Stimulated activated CD4-positive, alpha-beta T cell treated with anti-CD3 and anti-CD28 coated beads, Interleukin-12 subunit alpha, Interleukin-12 subunit beta, amount 100 ng/mL, for 24 hours (primary cell): Measurements from ENCODE around the gene GRIA4.

Experiments
- DNase-seq, 2 experiments: peaks; one replicate each; pipeline ENCODE4 v3.0.0-alpha.2; 2020; ENCODE audit warnings: low read depth in 2 of 2

The GRIA4 gene

DNA sequence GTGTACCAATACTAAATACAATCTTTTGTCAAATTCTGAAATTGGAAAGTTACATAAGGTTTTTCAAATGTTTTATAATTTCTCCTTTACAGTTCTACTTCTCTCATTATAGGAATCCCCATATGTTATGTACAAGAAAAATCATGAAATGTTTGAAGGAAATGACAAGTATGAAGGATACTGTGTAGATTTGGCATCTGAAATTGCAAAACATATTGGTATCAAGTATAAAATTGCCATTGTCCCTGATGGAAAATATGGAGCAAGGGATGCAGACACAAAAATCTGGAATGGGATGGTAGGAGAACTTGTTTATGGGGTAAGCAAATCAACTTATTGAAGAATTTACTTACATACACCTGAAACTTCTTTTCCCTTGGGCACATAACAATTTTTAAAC is 308.7 kb downstream of the GRIA4 start:
- no peak for DNase-seq

DNA sequence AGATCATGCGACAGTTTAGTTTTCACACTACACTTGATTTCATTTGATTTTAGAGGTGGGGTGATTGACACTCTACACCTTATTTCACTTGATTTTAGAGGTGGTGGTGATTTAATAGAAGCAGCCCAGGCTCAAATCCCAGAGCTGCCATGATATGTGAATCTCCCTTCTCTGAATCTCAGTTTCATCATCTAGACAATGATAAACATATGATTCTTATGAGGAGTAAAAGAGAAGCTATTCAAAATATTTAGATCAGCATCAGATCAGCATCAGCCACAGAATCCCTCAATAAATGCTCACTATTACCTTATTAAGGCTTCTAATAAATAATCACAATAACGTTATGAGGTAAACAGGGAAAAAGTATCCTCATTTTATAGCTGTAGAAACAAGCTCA is 313.4 kb downstream of the GRIA4 start:
- DNase-seq: no peak

DNA sequence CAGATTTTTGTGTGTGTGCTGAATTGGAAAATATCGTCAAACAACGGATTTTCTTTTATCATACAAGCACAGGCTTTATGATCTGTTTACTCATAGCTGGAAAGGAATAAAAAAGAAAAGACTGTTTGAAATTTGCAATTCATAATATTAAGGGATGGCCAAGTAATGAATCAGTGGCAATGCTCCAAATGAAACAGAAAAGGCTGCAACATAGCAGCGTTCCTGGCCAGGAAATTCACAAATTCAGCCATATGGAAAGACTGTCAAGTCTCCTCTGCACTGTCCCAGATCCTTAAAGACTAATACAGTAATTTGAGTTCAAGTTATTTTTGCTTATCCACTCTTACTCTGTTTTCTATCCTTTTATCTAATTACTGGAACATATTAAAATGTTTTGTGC is 313.9 kb downstream of the GRIA4 start:
- no peak for DNase-seq

- no peak for DNase-seq
These were observed 319.4 kb downstream of the GRIA4 start for GRCh38 chr11:105929084-105929955.

- no peak for DNase-seq
These were observed 323.8 kb downstream of the GRIA4 start for GRCh38 chr11:105933695-105934094.

DNA sequence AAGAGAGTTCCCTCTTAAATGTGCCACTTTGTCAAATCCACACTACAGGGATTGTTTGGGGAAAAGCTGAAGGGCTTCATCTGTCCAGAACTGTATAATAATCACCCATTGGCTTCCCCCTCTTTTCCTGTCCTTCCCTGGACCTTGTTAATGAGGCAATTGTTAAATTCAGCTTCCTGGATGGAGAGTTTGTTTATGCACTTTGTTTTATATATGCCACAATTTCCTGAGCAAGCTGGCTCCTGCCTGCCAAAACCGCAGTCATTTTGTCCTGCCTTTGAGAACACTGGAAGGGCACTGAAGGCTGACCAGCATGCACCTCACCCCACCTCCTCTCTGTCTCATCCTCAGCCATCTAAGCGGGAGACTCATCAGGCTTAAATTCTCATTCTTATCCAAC is 325.9 kb downstream of the GRIA4 start:
- no peak for DNase-seq

- DNase-seq: no peak
These were observed 327.5 kb downstream of the GRIA4 start for GRCh38 chr11:105937331-105937730.

GRCh38 chr11:105937738-105938137 is 327.9 kb downstream of the GRIA4 start:
- no peak for DNase-seq

DNA sequence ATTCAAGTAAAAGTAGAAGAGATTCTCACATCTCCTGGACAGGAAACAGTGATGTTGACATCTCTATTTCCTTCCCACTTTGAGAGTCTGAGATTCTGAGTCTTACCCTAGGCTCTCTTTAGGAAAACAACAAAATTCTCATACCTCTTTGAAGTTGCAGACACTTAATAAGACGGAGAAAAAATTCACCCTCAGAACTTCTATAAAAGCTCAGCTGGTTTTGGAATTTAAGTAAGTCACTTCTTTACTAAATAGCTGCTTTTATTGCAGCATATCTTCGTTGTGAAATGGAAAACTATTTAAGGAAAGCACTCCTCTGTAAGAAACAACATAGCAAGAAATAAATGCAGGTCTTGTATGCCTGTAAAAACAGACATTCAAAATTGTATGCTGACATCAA is 333.0 kb downstream of the GRIA4 start:
- no peak for DNase-seq

- no peak for DNase-seq
These were observed 339.2 kb downstream of the GRIA4 start for GRCh38 chr11:105948918-105949590.

DNA sequence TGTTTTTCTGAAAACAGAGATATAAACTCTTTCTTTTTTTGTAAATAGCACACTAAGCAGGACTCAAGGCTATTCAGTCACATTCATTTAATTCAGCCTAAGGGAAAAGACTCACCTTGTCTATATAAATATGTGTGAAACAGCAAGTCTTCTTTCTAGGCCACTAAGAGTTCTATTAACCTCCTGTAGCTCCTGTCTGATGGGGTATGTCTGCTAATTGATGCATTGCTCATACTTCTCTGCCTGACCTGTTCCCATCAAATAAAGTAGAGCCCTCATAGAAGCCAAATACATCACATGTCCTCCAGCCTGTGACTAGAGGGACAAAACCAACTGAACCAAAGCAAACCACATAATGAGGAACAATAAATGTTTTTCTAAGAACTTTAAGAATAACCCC is 344.0 kb downstream of the GRIA4 start:
- no peak for DNase-seq

- no peak for DNase-seq
These were observed 350.7 kb downstream of the GRIA4 start for GRCh38 chr11:105960252-105961245.

GRCh38 chr11:105968021-105968697 is 358.3 kb downstream of the GRIA4 start:
- no peak for DNase-seq

GRCh38 chr11:105969756-105970155 is 359.9 kb downstream of the GRIA4 start:
- DNase-seq: no peak

DNA sequence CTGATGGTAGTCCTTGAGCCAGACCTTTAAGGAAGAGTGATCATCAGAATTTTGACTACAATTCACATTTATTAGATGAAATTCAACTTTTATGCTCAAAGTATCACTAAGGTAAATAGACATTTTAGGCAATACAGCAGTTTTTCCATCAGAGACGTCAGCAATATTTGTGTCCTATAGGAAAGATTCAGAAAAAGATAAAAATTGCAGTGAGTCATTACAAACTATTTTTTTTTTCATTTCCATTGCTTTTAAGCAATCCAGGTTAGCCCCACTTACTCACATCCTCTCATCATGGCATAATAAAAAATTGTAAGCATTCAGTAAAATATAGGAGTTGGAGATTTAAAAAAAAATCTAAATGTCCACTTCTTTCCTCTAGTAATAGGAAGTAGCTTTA is 365.3 kb downstream of the GRIA4 start:
- no peak for DNase-seq

- no peak for DNase-seq
These were observed 370.3 kb downstream of the GRIA4 start for GRCh38 chr11:105979997-105980703.

DNA sequence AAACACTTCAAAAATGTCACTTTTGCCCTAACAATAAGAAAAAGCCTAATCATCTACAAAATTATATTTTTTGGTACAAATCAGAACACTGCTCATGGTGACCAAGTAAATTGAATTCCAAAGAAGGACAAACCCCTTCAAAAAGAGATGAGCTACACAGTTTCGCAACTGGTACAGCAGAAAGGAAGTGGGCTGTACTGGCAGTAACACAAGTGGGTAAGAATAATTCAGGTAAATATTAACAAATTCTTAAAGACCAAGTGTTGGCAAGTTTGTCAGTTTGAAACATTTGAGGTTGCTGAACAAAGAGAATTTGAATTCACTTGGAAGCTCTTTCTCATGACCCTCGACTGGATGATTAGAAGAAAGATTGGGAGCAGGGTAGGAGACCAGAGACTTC is 376.7 kb downstream of the GRIA4 start:
- DNase-seq: no peak

DNA sequence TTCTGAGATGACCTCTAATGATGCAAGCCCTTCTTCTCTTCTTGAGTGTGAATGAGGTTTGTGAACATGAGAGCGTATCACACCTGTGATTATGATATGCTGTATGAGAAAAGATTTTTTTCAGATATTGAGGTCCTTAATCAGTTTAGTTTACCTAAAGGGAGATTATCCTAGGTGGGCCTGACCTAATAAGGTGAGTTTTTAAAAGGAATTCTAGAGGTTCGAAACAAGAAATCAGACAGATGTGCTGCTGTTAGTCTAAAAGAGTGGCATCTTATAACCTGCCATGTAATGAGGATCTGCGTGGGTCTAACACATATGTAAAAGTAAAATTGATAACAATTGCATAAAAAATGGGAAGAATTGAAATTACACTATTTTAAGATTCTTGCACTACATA is 378.3 kb downstream of the GRIA4 start:
- DNase-seq: no peak

DNA sequence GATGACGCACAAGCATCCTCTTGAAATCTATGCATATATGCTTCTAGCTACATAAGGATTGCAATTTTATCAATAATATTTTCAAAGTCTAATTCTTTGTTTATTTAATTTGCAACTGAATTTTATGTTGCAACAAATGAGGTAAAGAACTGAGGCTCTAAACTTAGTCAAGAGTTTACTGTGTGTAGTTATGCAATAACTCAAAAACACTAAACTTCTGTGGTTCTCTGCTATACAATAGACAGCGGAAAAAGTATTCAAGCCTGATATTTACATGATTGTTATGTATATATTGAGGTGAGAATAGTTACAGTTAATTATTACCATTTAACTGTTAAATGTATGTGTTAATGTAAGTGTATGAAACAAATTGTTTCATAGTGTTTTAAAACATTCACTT is 379.3 kb downstream of the GRIA4 start:
- no peak for DNase-seq

GRCh38 chr11:105991888-105992287 is 382.0 kb downstream of the GRIA4 start:
- no peak for DNase-seq
